Measurements from ENCODE around the gene TIMM29. TPM values are rescaled to one million over a fixed set of nuclear protein-coding genes. Genes with fewer than 3 reads are reported as not detected.

The TIMM29 gene
- total and polyA plus RNA-seq, 2 of the 13 experiments (the other 11 are each of a cell fraction or from before 2014, with no cell fraction given): 7.1 to 33.8 TPM

- POLR2A ChIA-PET: interaction anchor here (0.9 to 1.6 kb wide), 2 partner anchors 9 to 15 kb away, joined by 4 to 5 read pairs; no protein-coding TSS in a partner anchor
- DNase-seq (ENCODE audit: low spot score) (no peak), FAIRE-seq (no peak), ATAC-seq (no peak)
- in situ Hi-C loops (cut with HindIII; ENCODE audit: extremely low pct_ligation_motif_present, low pct_unique_long_range_greater_than_20kb) (no loop called here), intact Hi-C loops (cut with micrococcal nuclease; ENCODE audit: unreplicated experiment) (no loop called here)
- CTCF ChIA-PET (ENCODE audit: low intra/inter-chr PET ratio, low total read pairs): no interaction called here
- H3K4me3 ChIP-seq (replicated peaks in 1 of 3; ENCODE audit: insufficient read depth in 1 of 3, low read depth in 2 of 3, low read length in 3 of 3): no peak overlapping the region
- H3K9me3 ChIP-seq (ENCODE audit: low read length): no peaks in the 10 kb centered on the region
- no peak overlapping the region for H3K4me2 ChIP-seq (ENCODE audit: low read depth, low read length)
- no peak overlapping the region for H3K27ac ChIP-seq (ENCODE audit: extremely low read length, insufficient read depth, low read length)
- no peaks in the 10 kb centered on the region for H3K27me3 ChIP-seq (ENCODE audit: control insufficient read depth in 1 of 2, insufficient read depth in 2 of 2, low read length in 2 of 2)
- no peak overlapping the region for H3K9ac ChIP-seq (ENCODE audit: insufficient read depth, low read depth, low read length)
- no peaks in the 10 kb centered on the region for H3K4me1 ChIP-seq (ENCODE audit: insufficient read depth, low read length)
- 96% methylated on average over 5 of the region's 13 CpGs for WGBS (ENCODE audit: low lambda C conversion rate)
- no peak overlapping the region for H2AFZ ChIP-seq (ENCODE audit: low read length)
- BruUV-seq (replicated peaks): no TSS peak
- H3K36me3 ChIP-seq (replicated peaks in 1 of 2; ENCODE audit: control insufficient read depth in 1 of 2, insufficient read depth in 2 of 2, low read length in 2 of 2): peaks cover 0 to 5% of the 10 kb centered on the region in 2 experiments; a peak in 3 of 5 replicates
- peaks cover 3% of the 10 kb centered on the region for H4K20me1 ChIP-seq (ENCODE audit: insufficient read depth, low read length)
- peaks cover 27% of the 10 kb centered on the region for H3K79me2 ChIP-seq (ENCODE audit: insufficient read depth, low read length)
- no peak for TF ChIP-seq TOE1 (CRISPR knock-in tag; IDR thresholded peaks at IDR 0.05)
- no peak for TF ChIP-seq ZC3H4 (CRISPR knock-in tag; IDR thresholded peaks at IDR 0.05; ENCODE audit: borderline replicate concordance)
- TF ChIP-seq, protein P1, sequence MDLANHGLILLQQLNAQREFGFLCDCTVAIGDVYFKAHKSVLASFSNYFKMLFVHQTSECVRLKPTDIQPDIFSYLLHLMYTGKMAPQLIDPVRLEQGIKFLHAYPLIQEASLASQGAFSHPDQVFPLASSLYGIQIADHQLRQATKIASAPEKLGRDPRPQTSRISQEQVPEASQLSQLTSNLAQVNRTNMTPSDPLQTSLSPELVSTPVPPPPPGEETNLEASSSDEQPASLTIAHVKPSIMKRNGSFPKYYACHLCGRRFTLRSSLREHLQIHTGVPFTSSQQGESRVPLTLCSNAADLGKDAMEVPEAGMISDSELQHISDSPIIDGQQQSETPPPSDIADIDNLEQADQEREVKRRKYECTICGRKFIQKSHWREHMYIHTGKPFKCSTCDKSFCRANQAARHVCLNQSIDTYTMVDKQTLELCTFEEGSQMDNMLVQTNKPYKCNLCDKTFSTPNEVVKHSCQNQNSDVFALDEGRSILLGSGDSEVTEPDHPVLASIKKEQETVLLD (CRISPR knock-in tag; IDR thresholded peaks at IDR 0.05; ENCODE audit: low read depth): no peak
- TF ChIP-seq SKI (IDR thresholded peaks at IDR 0.05; ENCODE audit: partially characterized antibody): no peak
- TF ChIP-seq ZNF800 (CRISPR knock-in tag; IDR thresholded peaks at IDR 0.05): no peak
- no peak for TF ChIP-seq NKX3-1 (CRISPR knock-in tag; IDR thresholded peaks at IDR 0.05)
- TF ChIP-seq ZMAT3 (CRISPR knock-in tag; conservative IDR thresholded peaks at IDR 0.05): no peak
- TF ChIP-seq, protein P2, sequence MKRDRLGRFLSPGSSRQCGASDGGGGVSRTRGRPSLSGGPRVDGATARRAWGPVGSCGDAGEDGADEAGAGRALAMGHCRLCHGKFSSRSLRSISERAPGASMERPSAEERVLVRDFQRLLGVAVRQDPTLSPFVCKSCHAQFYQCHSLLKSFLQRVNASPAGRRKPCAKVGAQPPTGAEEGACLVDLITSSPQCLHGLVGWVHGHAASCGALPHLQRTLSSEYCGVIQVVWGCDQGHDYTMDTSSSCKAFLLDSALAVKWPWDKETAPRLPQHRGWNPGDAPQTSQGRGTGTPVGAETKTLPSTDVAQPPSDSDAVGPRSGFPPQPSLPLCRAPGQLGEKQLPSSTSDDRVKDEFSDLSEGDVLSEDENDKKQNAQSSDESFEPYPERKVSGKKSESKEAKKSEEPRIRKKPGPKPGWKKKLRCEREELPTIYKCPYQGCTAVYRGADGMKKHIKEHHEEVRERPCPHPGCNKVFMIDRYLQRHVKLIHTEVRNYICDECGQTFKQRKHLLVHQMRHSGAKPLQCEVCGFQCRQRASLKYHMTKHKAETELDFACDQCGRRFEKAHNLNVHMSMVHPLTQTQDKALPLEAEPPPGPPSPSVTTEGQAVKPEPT (CRISPR knock-in tag; IDR thresholded peaks at IDR 0.05; ENCODE audit: low read depth): no peak
- TF ChIP-seq ZBTB10 (CRISPR knock-in tag; IDR thresholded peaks at IDR 0.05; ENCODE audit: borderline replicate concordance): no peak
- no peak for TF ChIP-seq ZNF484 (CRISPR knock-in tag; IDR thresholded peaks at IDR 0.05; ENCODE audit: borderline replicate concordance, low read depth)
- TF ChIP-seq ZNF713 (CRISPR knock-in tag; IDR thresholded peaks at IDR 0.05): no peak
- no peak for TF ChIP-seq KDM1A (CRISPR knock-in tag; IDR thresholded peaks at IDR 0.05)
Observed at GRCh38 chr19:10888421-10888866, 40.2 kb upstream of the TIMM29 start.

Measured in HepG2 (cell line).